SK-N-MC (cell line): ENCODE results near the gene GLT6D1.

Experiments
- EZH2 ChIP-seq: fragments of 200-600 bp; sonication (generic); IDR thresholded peaks from one replicate; pipeline ENCODE4 v1.6.1; 2017; ENCODE audit warnings: antibody characterized with exemption
- FOXP2 ChIP-seq: optimal IDR thresholded peaks from 2 replicates; pipeline ENCODE3; 2011; ENCODE audit warnings: mild to moderate bottlenecking, moderate library complexity; ENCODE audit not compliant: insufficient read depth; ENCODE audit errors: extremely low read length, control extremely low read depth
- POLR2AphosphoS5 ChIP-seq: IDR thresholded peaks from 2 replicates; pipeline ENCODE4 v1.6.1; 2012; ENCODE audit warnings: mild to moderate bottlenecking, low read depth, low read length, borderline replicate concordance

DNA sequence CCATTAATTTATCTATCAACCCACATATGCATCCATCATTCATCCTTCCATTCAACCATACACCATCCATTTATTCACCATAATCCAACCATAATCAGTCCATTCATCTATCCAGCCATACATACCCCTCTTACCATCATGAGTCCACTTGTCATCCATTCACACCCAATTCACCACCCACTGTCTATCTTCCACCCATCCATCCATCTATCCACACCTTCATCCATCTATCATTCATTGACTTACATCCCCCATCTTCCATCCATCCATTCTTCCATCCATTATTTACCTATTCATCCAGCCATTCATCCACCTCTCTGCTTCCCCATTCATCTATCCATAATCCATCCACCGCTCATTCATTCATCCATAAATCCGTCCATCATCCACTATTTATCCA, 60.0 kb downstream of the GLT6D1 start:
- no peak for TF ChIP-seq EZH2
- no peak for TF ChIP-seq POLR2AphosphoS5
- no peak for TF ChIP-seq FOXP2
